ENCODE results near the gene GNL2. TPM values are rescaled to one million over a fixed set of nuclear protein-coding genes. Genes with fewer than 3 reads are reported as not detected.
"Not testable (repeated sequence)": the region's sequence is repeated elsewhere in the genome, so short reads cannot be mapped to it uniquely, and the experiment has no call there.

Gene GNL2
- polyA plus RNA-seq, 1 experiment, result 43.6 TPM

GRCh38 chr1:37588939-37589338 is 6.8 kb downstream of the GNL2 start:
- CTCF ChIA-PET, result interaction anchor here (1.0 kb wide), 1 partner anchor 15 kb away, joined by 3 read pairs; no protein-coding TSS in a partner anchor
- POLR2A ChIA-PET, result no interaction called here
- Histone ChIP-seq H3K27me3 (ENCODE audit: control insufficient read depth, insufficient read depth, low read length) (no peaks in the 10 kb centered on the region), H3K4me3 (ENCODE audit: low read depth, low read length) (no peak overlapping the region), H3K36me3 (ENCODE audit: control insufficient read depth, insufficient read depth, low read length) (peaks cover 9% of the 10 kb centered on the region)
- no peak for TF ChIP-seq CTCF (IDR thresholded peaks at IDR 0.05; ENCODE audit: insufficient read depth, low read depth, low read length)
- no peak for DNase-seq (ENCODE audit: low read depth)

- CTCF ChIA-PET; H3K27me3 ChIP-seq (ENCODE audit: control insufficient read depth, insufficient read depth, low read length); POLR2A ChIA-PET; DNase-seq (ENCODE audit: low read depth); H3K4me3 ChIP-seq (ENCODE audit: low read depth, low read length): not testable (repeated sequence)
- H3K36me3 ChIP-seq (ENCODE audit: control insufficient read depth, insufficient read depth, low read length), result peaks cover 16% of the 10 kb centered on the region
Measured at GRCh38 chr1:37584544-37584943, 11.2 kb downstream of the GNL2 start.

- peaks cover 16% of the 10 kb centered on the region for H3K36me3 ChIP-seq (ENCODE audit: control insufficient read depth, insufficient read depth, low read length)
Measured at GRCh38 chr1:37575692-37576091, 20.0 kb downstream of the GNL2 start.

GRCh38 chr1:37574834-37575480 is 20.8 kb downstream of the GNL2 start:
- TF ChIP-seq CTCF (IDR thresholded peaks at IDR 0.05; ENCODE audit: insufficient read depth, low read depth, low read length), result no peak
- peak; percentile 70 for DNase-seq (ENCODE audit: low read depth)
- POLR2A ChIA-PET, result no interaction called here
- Histone ChIP-seq H3K36me3 (ENCODE audit: control insufficient read depth, insufficient read depth, low read length) (peaks cover 15% of the 10 kb centered on the region), H3K4me3 (ENCODE audit: low read depth, low read length) (no peak overlapping the region), H3K27me3 (ENCODE audit: control insufficient read depth, insufficient read depth, low read length) (no peaks in the 10 kb centered on the region)
- CTCF ChIA-PET, result interaction anchor here (1.0 to 1.1 kb wide), 2 partner anchors 88 to 107 kb away, joined by 4 read pairs; no protein-coding TSS in a partner anchor

More at GRCh38 chr1:37575692-37576091, 20.0 kb downstream of the GNL2 start:
- TF ChIP-seq CTCF (IDR thresholded peaks at IDR 0.05; ENCODE audit: insufficient read depth, low read depth, low read length), result no peak
- Histone ChIP-seq H3K27me3 (ENCODE audit: control insufficient read depth, insufficient read depth, low read length) (no peaks in the 10 kb centered on the region), H3K4me3 (ENCODE audit: low read depth, low read length) (no peak overlapping the region)
- DNase-seq (ENCODE audit: low read depth), result no peak
- ChIA-PET POLR2A (no interaction called here), CTCF (interaction anchor here (1.1 kb wide), 1 partner anchor 106 kb away, joined by 4 read pairs; no protein-coding TSS in a partner anchor)

GRCh38 chr1:37570528-37571334 is 25.0 kb downstream of the GNL2 start:
- H3K4me3 ChIP-seq (ENCODE audit: low read depth, low read length), result no peak overlapping the region
- H3K27me3 ChIP-seq (ENCODE audit: control insufficient read depth, insufficient read depth, low read length), result no peaks in the 10 kb centered on the region
- no peak for TF ChIP-seq CTCF (IDR thresholded peaks at IDR 0.05; ENCODE audit: insufficient read depth, low read depth, low read length)
- DNase-seq (ENCODE audit: low read depth), result no peak
- CTCF ChIA-PET, result no interaction called here
- H3K36me3 ChIP-seq (ENCODE audit: control insufficient read depth, insufficient read depth, low read length), result peaks cover 29% of the 10 kb centered on the region
- POLR2A ChIA-PET, result no interaction called here
